Neural cell (in vitro differentiated cells): Measurements from ENCODE around the gene RSU1. TPM values are rescaled to one million over a fixed set of nuclear protein-coding genes. Genes with fewer than 3 reads are reported as not detected.

ENCODE experiments used
- H2AFZ ChIP-seq: fragments of 200-600, 300-800 bp; sonication (generic), shearing (Covaris generic); 2 replicates; pipeline ENCODE4 v1.6.0; 2014; ENCODE audit warnings: low read depth, mild to moderate bottlenecking, antibody characterized with exemption, low read length, moderate library complexity
- H3F3A ChIP-seq: fragments of 200-600 bp; shearing (Covaris generic); 2 replicates; pipeline ENCODE4 v1.6.1; 2016; ENCODE audit warnings: mild to moderate bottlenecking, moderate library complexity, mixed read lengths, antibody characterized with exemption, low read length; ENCODE audit not compliant: insufficient read depth, poor library complexity, severe bottlenecking
- H3K27ac ChIP-seq: fragments of 200-600, 300-800 bp; sonication (generic), shearing (Covaris generic); 2 replicates; pipeline ENCODE4 v1.5.1; 2014; ENCODE audit warnings: mild to moderate bottlenecking, low read length, moderate library complexity
- H3K27me3 ChIP-seq: fragments of 300-800, 200-600 bp; sonication (generic), shearing (Covaris generic); 2 replicates; pipeline ENCODE4 v1.6.0; 2014; ENCODE audit warnings: mild to moderate bottlenecking, low read depth, low read length, moderate library complexity; ENCODE audit not compliant: insufficient read depth
- H3K36me3 ChIP-seq: fragments of 300-800, 200-600 bp; sonication (generic), shearing (Covaris generic); 2 replicates; pipeline ENCODE4 v1.5.1; 2014; ENCODE audit warnings: mild to moderate bottlenecking, antibody characterized with exemption, low read length, moderate library complexity; ENCODE audit not compliant: insufficient read depth
- H3K4me2 ChIP-seq: fragments of 300-800, 200-600 bp; sonication (generic), shearing (Covaris generic); 2 replicates; pipeline ENCODE4 v1.6.0; 2014; ENCODE audit warnings: mild to moderate bottlenecking, low read length
- H3K4me3 ChIP-seq: fragments of 300-800, 200-600 bp; sonication (generic), shearing (Covaris generic); 2 replicates; pipeline ENCODE4 v1.5.1; 2014; ENCODE audit warnings: mild to moderate bottlenecking, low read length, moderate library complexity
- H3K79me2 ChIP-seq: fragments of 200-600 bp; shearing (Covaris generic); replicated peaks from 2 replicates; pipeline ENCODE4 v1.6.0; 2014; ENCODE audit warnings: mild to moderate bottlenecking, low read length, moderate library complexity; ENCODE audit not compliant: insufficient read depth
- H3K9ac ChIP-seq: fragments of 300-800, 200-600 bp; sonication (generic), shearing (Covaris generic); 2 replicates; pipeline ENCODE4 v1.6.1; 2016; ENCODE audit warnings: mild to moderate bottlenecking, low read length, mixed read lengths
- H3K9me2 ChIP-seq: fragments of 200-600 bp; shearing (Covaris generic); 2 replicates; pipeline ENCODE4 v1.6.1; 2016; ENCODE audit warnings: mild to moderate bottlenecking, low read length, mixed read lengths; ENCODE audit not compliant: insufficient read depth
- H3K9me3 ChIP-seq: fragments of 200-600, 300-800 bp; sonication (generic), shearing (Covaris generic); 2 replicates; pipeline ENCODE4 v1.6.1; 2016; ENCODE audit warnings: mild to moderate bottlenecking, mixed run types, low read length, moderate library complexity, mixed read lengths
- H4K20me1 ChIP-seq: fragments of 200-600 bp; shearing (Covaris generic); 2 replicates; pipeline ENCODE4 v1.6.1; 2016; ENCODE audit warnings: mild to moderate bottlenecking, mixed run types; ENCODE audit not compliant: insufficient read depth
- CTCF ChIP-seq: fragments of 450-650 bp; IDR thresholded peaks from 2 replicates; pipeline ENCODE4 v1.5.1; 2014; ENCODE audit warnings: antibody characterized with exemption, mild to moderate bottlenecking, moderate library complexity; ENCODE audit not compliant: poor library complexity, severe bottlenecking
- EP300 ChIP-seq: fragments of 450-650 bp; conservative IDR thresholded peaks from 2 replicates; pipeline ENCODE4 v1.6.1; 2014; ENCODE audit warnings: antibody characterized with exemption, mild to moderate bottlenecking, moderate library complexity; ENCODE audit not compliant: poor library complexity, severe bottlenecking
- EZH2 ChIP-seq: fragments of 200-600, 300-800 bp; shearing (Covaris generic), sonication (generic); IDR thresholded peaks from 2 replicates; pipeline ENCODE4 v1.6.1; 2014; ENCODE audit warnings: antibody characterized with exemption, low read length, borderline replicate concordance, mild to moderate bottlenecking; ENCODE audit not compliant: insufficient read depth, poor library complexity, severe bottlenecking
- MXI1 ChIP-seq: fragments of 450-650 bp; conservative IDR thresholded peaks from 2 replicates; pipeline ENCODE4 v1.6.1; 2014; ENCODE audit warnings: antibody characterized with exemption, mild to moderate bottlenecking; ENCODE audit not compliant: poor library complexity, severe bottlenecking
- POLR2AphosphoS5 ChIP-seq: IDR thresholded peaks from 2 replicates; pipeline ENCODE4 v1.6.1; 2012
- RAD21 ChIP-seq: fragments of 450-650 bp; conservative IDR thresholded peaks from 2 replicates; pipeline ENCODE4 v1.6.1; 2014; ENCODE audit warnings: antibody characterized with exemption, mild to moderate bottlenecking, moderate library complexity
- REST ChIP-seq: IDR thresholded peaks from 2 replicates; pipeline ENCODE4 v1.6.1; 2012; ENCODE audit warnings: borderline replicate concordance
- SMC3 ChIP-seq: fragments of 450-650 bp; conservative IDR thresholded peaks from 2 replicates; pipeline ENCODE4 v1.6.1; 2014; ENCODE audit warnings: antibody characterized with exemption, mild to moderate bottlenecking, moderate library complexity; ENCODE audit not compliant: poor library complexity
- TAF1 ChIP-seq: IDR thresholded peaks from 2 replicates; pipeline ENCODE4 v1.6.1; 2012; ENCODE audit warnings: low read depth
- polyA plus RNA-seq: library from polyadenylated mRNA; depleted of rRNA; stranded (reverse); fragments of >200 nt; gene quantifications from 2 replicates; pipeline ENCODE4 v1.2.3, GENCODE V29; 2014

RSU1 gene
- polyA plus RNA-seq, 1 donor from 2014 or later, result 18.7 TPM

- Histone ChIP-seq H3K27me3 (no peaks in the 10 kb centered on the region), H3K27ac (no peak overlapping the region), H3K9me3 (no peaks in the 10 kb centered on the region), H4K20me1 (no peaks in the 10 kb centered on the region), H3K79me2 (no peaks in the 10 kb centered on the region), H3K36me3 (no peaks in the 10 kb centered on the region), H3K9ac (no peak overlapping the region), H2AFZ (no peak overlapping the region), H3K9me2 (no peaks in the 10 kb centered on the region), H3K4me2 (no peak overlapping the region), H3F3A (no peaks in the 10 kb centered on the region), H3K4me3 (no peak overlapping the region)
- TF ChIP-seq MXI1, result no peak
- TF ChIP-seq EP300, result no peak
- no peak for TF ChIP-seq EZH2
- no peak for TF ChIP-seq REST
- no peak for TF ChIP-seq TAF1
- no peak for TF ChIP-seq POLR2AphosphoS5
- TF ChIP-seq CTCF, result no peak
- TF ChIP-seq RAD21, result no peak
- TF ChIP-seq SMC3, result no peak
Observed at GRCh38 chr10:16804123-16804522, 13.1 kb downstream of the RSU1 start.

- Histone ChIP-seq H3K27me3 (no peaks in the 10 kb centered on the region), H4K20me1 (no peaks in the 10 kb centered on the region), H2AFZ (no peak overlapping the region), H3K27ac (no peak overlapping the region), H3K9me3 (no peaks in the 10 kb centered on the region), H3K9me2 (no peaks in the 10 kb centered on the region), H3K4me3 (no peak overlapping the region), H3K79me2 (no peaks in the 10 kb centered on the region), H3K4me2 (no peak overlapping the region), H3F3A (no peaks in the 10 kb centered on the region), H3K9ac (no peak overlapping the region), H3K36me3 (no peaks in the 10 kb centered on the region)
- TF ChIP-seq SMC3, result no peak
- no peak for TF ChIP-seq EZH2
- TF ChIP-seq REST, result no peak
- no peak for TF ChIP-seq MXI1
- no peak for TF ChIP-seq POLR2AphosphoS5
- no peak for TF ChIP-seq CTCF
- no peak for TF ChIP-seq EP300
- no peak for TF ChIP-seq RAD21
- TF ChIP-seq TAF1, result no peak
Observed at GRCh38 chr10:16803464-16803863, 13.8 kb downstream of the RSU1 start.
